ENCODE data around the gene TRIOBP. TPM values are rescaled to one million over a fixed set of nuclear protein-coding genes. Genes with fewer than 3 reads are reported as not detected.
A peak's percentile ranks its signal among the peaks of the same experiment; 100 is the strongest.

The TRIOBP gene
- total RNA-seq, 1 donor from 2014 or later = 103 TPM

- no peak for DNase-seq (ENCODE audit: extremely low spot score, unreplicated experiment)
- Mint-ChIP-seq H3K36me3 (ENCODE audit: unreplicated experiment) (peaks cover 4% of the 10 kb centered on the region), H3K27ac (ENCODE audit: unreplicated experiment) (peak overlapping the region; percentile 83), H3K9me3 (ENCODE audit: unreplicated experiment) (no peaks in the 10 kb centered on the region), H3K4me3 (ENCODE audit: unreplicated experiment) (no peak overlapping the region), H3K4me1 (ENCODE audit: unreplicated experiment) (peaks cover 39% of the 10 kb centered on the region), H3K27me3 (ENCODE audit: unreplicated experiment) (no peaks in the 10 kb centered on the region)
- no peak for TF ChIP-seq CTCF (IDR thresholded peaks at IDR 0.05)
Observed at GRCh38 chr22:37662039-37662438, 34.8 kb upstream of the TRIOBP start.

- H3K36me3 Mint-ChIP-seq (ENCODE audit: unreplicated experiment) = peaks cover 4% of the 10 kb centered on the region
- no peak for DNase-seq (ENCODE audit: extremely low spot score, unreplicated experiment)
- H3K27me3 Mint-ChIP-seq (ENCODE audit: unreplicated experiment) = no peaks in the 10 kb centered on the region
- H3K4me1 Mint-ChIP-seq (ENCODE audit: unreplicated experiment) = peaks cover 36% of the 10 kb centered on the region
- no peaks in the 10 kb centered on the region for H3K9me3 Mint-ChIP-seq (ENCODE audit: unreplicated experiment)
- H3K27ac Mint-ChIP-seq (ENCODE audit: unreplicated experiment) = no peak overlapping the region
- no peak for TF ChIP-seq CTCF (IDR thresholded peaks at IDR 0.05)
- no peak overlapping the region for H3K4me3 Mint-ChIP-seq (ENCODE audit: unreplicated experiment)
Observed at GRCh38 chr22:37663521-37664140, 33.2 kb upstream of the TRIOBP start.

- peaks cover 35% of the 10 kb centered on the region for H3K4me1 Mint-ChIP-seq (ENCODE audit: unreplicated experiment)
- H3K36me3 Mint-ChIP-seq (ENCODE audit: unreplicated experiment) = peaks cover 4% of the 10 kb centered on the region
- no peak for DNase-seq (ENCODE audit: extremely low spot score, unreplicated experiment)
- no peaks in the 10 kb centered on the region for H3K9me3 Mint-ChIP-seq (ENCODE audit: unreplicated experiment)
- H3K27ac Mint-ChIP-seq (ENCODE audit: unreplicated experiment) = no peak overlapping the region
- no peaks in the 10 kb centered on the region for H3K27me3 Mint-ChIP-seq (ENCODE audit: unreplicated experiment)
- no peak overlapping the region for H3K4me3 Mint-ChIP-seq (ENCODE audit: unreplicated experiment)
- no peak for TF ChIP-seq CTCF (IDR thresholded peaks at IDR 0.05)
Observed at GRCh38 chr22:37664249-37665101, 32.4 kb upstream of the TRIOBP start.

- no peaks in the 10 kb centered on the region for H3K27me3 Mint-ChIP-seq (ENCODE audit: unreplicated experiment)
- no peak overlapping the region for H3K4me3 Mint-ChIP-seq (ENCODE audit: unreplicated experiment)
- DNase-seq (ENCODE audit: extremely low spot score, unreplicated experiment) = no peak
- peaks cover 4% of the 10 kb centered on the region for H3K36me3 Mint-ChIP-seq (ENCODE audit: unreplicated experiment)
- H3K27ac Mint-ChIP-seq (ENCODE audit: unreplicated experiment) = no peak overlapping the region
- peaks cover 28% of the 10 kb centered on the region for H3K4me1 Mint-ChIP-seq (ENCODE audit: unreplicated experiment)
- H3K9me3 Mint-ChIP-seq (ENCODE audit: unreplicated experiment) = no peaks in the 10 kb centered on the region
- TF ChIP-seq CTCF (IDR thresholded peaks at IDR 0.05) = no peak
Observed at GRCh38 chr22:37665487-37665886, 31.4 kb upstream of the TRIOBP start.

GRCh38 chr22:37669586-37669985 lies 27.3 kb upstream of the TRIOBP start:
- Mint-ChIP-seq H3K27ac (ENCODE audit: unreplicated experiment) (no peak overlapping the region), H3K4me3 (ENCODE audit: unreplicated experiment) (no peak overlapping the region), H3K4me1 (ENCODE audit: unreplicated experiment) (peaks cover 17% of the 10 kb centered on the region), H3K9me3 (ENCODE audit: unreplicated experiment) (no peaks in the 10 kb centered on the region), H3K27me3 (ENCODE audit: unreplicated experiment) (no peaks in the 10 kb centered on the region), H3K36me3 (ENCODE audit: unreplicated experiment) (peaks cover 4% of the 10 kb centered on the region)
- DNase-seq (ENCODE audit: extremely low spot score, unreplicated experiment) = no peak
- TF ChIP-seq CTCF (IDR thresholded peaks at IDR 0.05) = no peak
